ENCODE data around the gene ERI3. TPM values are rescaled to one million over a fixed set of nuclear protein-coding genes. Genes with fewer than 3 reads are reported as not detected.

The ERI3 gene
- total and polyA plus RNA-seq, 5 donors from 2014 or later = 27.6 to 39.8 (median 34.6) TPM

- peaks cover 1% of the 10 kb centered on the region for H3K27me3 ChIP-seq (ENCODE audit: control insufficient read depth, insufficient read depth, low read length)
- H3K27ac ChIP-seq (ENCODE audit: insufficient read depth, low read length, poor library complexity, severe bottlenecking) = no peak overlapping the region
- no peaks in the 10 kb centered on the region for H3K36me3 Mint-ChIP-seq
- no peak for DNase-seq
- H3K9me3 Mint-ChIP-seq = no peaks in the 10 kb centered on the region
- H3K4me1 Mint-ChIP-seq = peaks cover 6 to 27% (median 19%) of the 10 kb centered on the region in 4 donors
- no peaks in the 10 kb centered on the region for H3K36me3 ChIP-seq (ENCODE audit: control insufficient read depth, insufficient read depth, low read length)
- peak overlapping the region in 1 of 3 donors; percentile 85 for H3K27ac Mint-ChIP-seq
- no peaks in the 10 kb centered on the region for H3K27me3 Mint-ChIP-seq
- peaks cover 11% of the 10 kb centered on the region for H3K4me1 ChIP-seq (ENCODE audit: control insufficient read depth, insufficient read depth, low read length, poor library complexity, severe bottlenecking)
- ATAC-seq (ENCODE audit: low read depth in 2 of 2) = no peak
- no peaks in the 10 kb centered on the region for H3K9me3 ChIP-seq (ENCODE audit: control insufficient read depth in 2 of 2, low read length in 2 of 2)
- no peak overlapping the region for H3K4me3 ChIP-seq (ENCODE audit: low read depth, low read length)
- no peak overlapping the region for H3K4me3 Mint-ChIP-seq
Observed at GRCh38 chr1:44357710-44358109, 2.7 kb upstream of the ERI3 start.

GRCh38 chr1:44355582-44356305, 687 bp upstream of the ERI3 start:
- no peak for ATAC-seq (ENCODE audit: low read depth in 2 of 2)
- peaks cover 11% of the 10 kb centered on the region for H3K4me1 ChIP-seq (ENCODE audit: control insufficient read depth, insufficient read depth, low read length, poor library complexity, severe bottlenecking)
- no peaks in the 10 kb centered on the region for H3K36me3 Mint-ChIP-seq
- peak overlapping the region; percentile 44 for H3K4me3 ChIP-seq (ENCODE audit: low read depth, low read length)
- DNase-seq = no peak
- peaks cover 1% of the 10 kb centered on the region for H3K27me3 ChIP-seq (ENCODE audit: control insufficient read depth, insufficient read depth, low read length)
- peak overlapping the region in 2 of 3 donors; percentile 86 to 97 for H3K27ac Mint-ChIP-seq
- no peaks in the 10 kb centered on the region for H3K36me3 ChIP-seq (ENCODE audit: control insufficient read depth, insufficient read depth, low read length)
- no peaks in the 10 kb centered on the region for H3K9me3 ChIP-seq (ENCODE audit: control insufficient read depth in 2 of 2, low read length in 2 of 2)
- H3K27me3 Mint-ChIP-seq = no peaks in the 10 kb centered on the region
- H3K4me1 Mint-ChIP-seq = peaks cover 10 to 35% (median 30%) of the 10 kb centered on the region in 4 donors
- H3K4me3 Mint-ChIP-seq = peak overlapping the region in 3 of 4 donors; percentile 86 to 98 (median 95)
- no peaks in the 10 kb centered on the region for H3K9me3 Mint-ChIP-seq
- no peak overlapping the region for H3K27ac ChIP-seq (ENCODE audit: insufficient read depth, low read length, poor library complexity, severe bottlenecking)

- Mint-ChIP-seq H3K9me3 (no peaks in the 10 kb centered on the region), H3K4me3 (peak overlapping the region; percentile 86 to 94 (median 90)), H3K27ac (peak overlapping the region in 2 of 3 donors; percentile 86 to 92), H3K27me3 (no peaks in the 10 kb centered on the region), H3K36me3 (no peaks in the 10 kb centered on the region), H3K4me1 (peaks cover 10 to 40% (median 34%) of the 10 kb centered on the region in 4 donors)
- no peaks in the 10 kb centered on the region for H3K36me3 ChIP-seq (ENCODE audit: control insufficient read depth, insufficient read depth, low read length)
- no peaks in the 10 kb centered on the region for H3K9me3 ChIP-seq (ENCODE audit: control insufficient read depth in 2 of 2, low read length in 2 of 2)
- no peak for ATAC-seq (ENCODE audit: low read depth in 2 of 2)
- DNase-seq = peak in 2 of 3 donors; percentile 7
- H3K27ac ChIP-seq (ENCODE audit: insufficient read depth, low read length, poor library complexity, severe bottlenecking) = peak overlapping the region; percentile 58
- H3K27me3 ChIP-seq (ENCODE audit: control insufficient read depth, insufficient read depth, low read length) = no peaks in the 10 kb centered on the region
- H3K4me3 ChIP-seq (ENCODE audit: low read depth, low read length) = peak overlapping the region; percentile 76
- peaks cover 11% of the 10 kb centered on the region for H3K4me1 ChIP-seq (ENCODE audit: control insufficient read depth, insufficient read depth, low read length, poor library complexity, severe bottlenecking)
Observed at GRCh38 chr1:44354268-44354839, 703 bp downstream of the ERI3 start.

GRCh38 chr1:44353604-44354003, 1.5 kb downstream of the ERI3 start:
- no peak for DNase-seq
- Histone ChIP-seq H3K27ac (ENCODE audit: insufficient read depth, low read length, poor library complexity, severe bottlenecking) (no peak overlapping the region), H3K9me3 (ENCODE audit: control insufficient read depth in 2 of 2, low read length in 2 of 2) (no peaks in the 10 kb centered on the region), H3K27me3 (ENCODE audit: control insufficient read depth, insufficient read depth, low read length) (no peaks in the 10 kb centered on the region), H3K4me1 (ENCODE audit: control insufficient read depth, insufficient read depth, low read length, poor library complexity, severe bottlenecking) (peaks cover 11% of the 10 kb centered on the region), H3K4me3 (ENCODE audit: low read depth, low read length) (peak overlapping the region; percentile 76), H3K36me3 (ENCODE audit: control insufficient read depth, insufficient read depth, low read length) (no peaks in the 10 kb centered on the region)
- H3K4me3 Mint-ChIP-seq = peak overlapping the region; percentile 47 to 92 (median 86)
- no peak for ATAC-seq (ENCODE audit: low read depth in 2 of 2)
- no peaks in the 10 kb centered on the region for H3K27me3 Mint-ChIP-seq
- H3K27ac Mint-ChIP-seq = peak overlapping the region in 2 of 3 donors; percentile 86 to 92
- H3K9me3 Mint-ChIP-seq = no peaks in the 10 kb centered on the region
- H3K36me3 Mint-ChIP-seq = no peaks in the 10 kb centered on the region
- H3K4me1 Mint-ChIP-seq = peaks cover 10 to 42% (median 34%) of the 10 kb centered on the region in 4 donors

GRCh38 chr1:44351289-44351688, 3.8 kb downstream of the ERI3 start:
- Mint-ChIP-seq H3K9me3 (no peaks in the 10 kb centered on the region), H3K27me3 (no peaks in the 10 kb centered on the region), H3K4me1 (peaks cover 15 to 52% (median 34%) of the 10 kb centered on the region in 4 donors), H3K27ac (no peak overlapping the region), H3K4me3 (no peak overlapping the region), H3K36me3 (peaks cover 3% of the 10 kb centered on the region)
- DNase-seq (no peak), ATAC-seq (ENCODE audit: low read depth in 2 of 2) (no peak)
- no peak overlapping the region for H3K4me3 ChIP-seq (ENCODE audit: low read depth, low read length)
- H3K27me3 ChIP-seq (ENCODE audit: control insufficient read depth, insufficient read depth, low read length) = no peaks in the 10 kb centered on the region
- no peaks in the 10 kb centered on the region for H3K9me3 ChIP-seq (ENCODE audit: control insufficient read depth in 2 of 2, low read length in 2 of 2)
- H3K27ac ChIP-seq (ENCODE audit: insufficient read depth, low read length, poor library complexity, severe bottlenecking) = no peak overlapping the region
- H3K36me3 ChIP-seq (ENCODE audit: control insufficient read depth, insufficient read depth, low read length) = no peaks in the 10 kb centered on the region
- peaks cover 11% of the 10 kb centered on the region for H3K4me1 ChIP-seq (ENCODE audit: control insufficient read depth, insufficient read depth, low read length, poor library complexity, severe bottlenecking)

GRCh38 chr1:44348061-44348485, 7.0 kb downstream of the ERI3 start:
- no peaks in the 10 kb centered on the region for H3K27me3 Mint-ChIP-seq
- Histone ChIP-seq H3K4me3 (ENCODE audit: low read depth, low read length) (no peak overlapping the region), H3K36me3 (ENCODE audit: control insufficient read depth, insufficient read depth, low read length) (no peaks in the 10 kb centered on the region), H3K4me1 (ENCODE audit: control insufficient read depth, insufficient read depth, low read length, poor library complexity, severe bottlenecking) (no peaks in the 10 kb centered on the region), H3K27ac (ENCODE audit: insufficient read depth, low read length, poor library complexity, severe bottlenecking) (no peak overlapping the region), H3K9me3 (ENCODE audit: control insufficient read depth in 2 of 2, low read length in 2 of 2) (no peaks in the 10 kb centered on the region), H3K27me3 (ENCODE audit: control insufficient read depth, insufficient read depth, low read length) (no peaks in the 10 kb centered on the region)
- ATAC-seq (ENCODE audit: low read depth in 2 of 2) = no peak
- H3K27ac Mint-ChIP-seq = no peak overlapping the region
- peaks cover 7% of the 10 kb centered on the region for H3K36me3 Mint-ChIP-seq
- H3K4me3 Mint-ChIP-seq = no peak overlapping the region
- H3K9me3 Mint-ChIP-seq = no peaks in the 10 kb centered on the region
- H3K4me1 Mint-ChIP-seq = peaks cover 9 to 43% (median 29%) of the 10 kb centered on the region in 4 donors
- no peak for DNase-seq

- H3K9me3 Mint-ChIP-seq = no peaks in the 10 kb centered on the region
- no peaks in the 10 kb centered on the region for H3K4me1 ChIP-seq (ENCODE audit: control insufficient read depth, insufficient read depth, low read length, poor library complexity, severe bottlenecking)
- no peaks in the 10 kb centered on the region for H3K27me3 Mint-ChIP-seq
- H3K36me3 ChIP-seq (ENCODE audit: control insufficient read depth, insufficient read depth, low read length) = no peaks in the 10 kb centered on the region
- H3K4me3 Mint-ChIP-seq = no peak overlapping the region
- H3K36me3 Mint-ChIP-seq = peaks cover 7% of the 10 kb centered on the region
- H3K4me3 ChIP-seq (ENCODE audit: low read depth, low read length) = no peak overlapping the region
- DNase-seq = no peak
- H3K9me3 ChIP-seq (ENCODE audit: control insufficient read depth in 2 of 2, low read length in 2 of 2) = no peaks in the 10 kb centered on the region
- H3K4me1 Mint-ChIP-seq = peaks cover 5 to 38% (median 22%) of the 10 kb centered on the region in 4 donors
- no peak for ATAC-seq (ENCODE audit: low read depth in 2 of 2)
- no peak overlapping the region for H3K27ac Mint-ChIP-seq
- no peak overlapping the region for H3K27ac ChIP-seq (ENCODE audit: insufficient read depth, low read length, poor library complexity, severe bottlenecking)
- H3K27me3 ChIP-seq (ENCODE audit: control insufficient read depth, insufficient read depth, low read length) = no peaks in the 10 kb centered on the region
Observed at GRCh38 chr1:44347280-44347679, 7.8 kb downstream of the ERI3 start.
